Endothelial cell of umbilical vein (primary cell): Measurements from ENCODE around the gene KCNE2. TPM values are rescaled to one million over a fixed set of nuclear protein-coding genes. Genes with fewer than 3 reads are reported as not detected.

ENCODE experiments used
- BruUV-seq: library from RNA; stranded (reverse); fragments of 400-500 nt; replicated peaks from 2 replicates; lab custom pipeline; 2021; lab: Mats Ljungman, UMichigan
- CTCF ChIA-PET: fragments of 300-600, 350-600 bp; sonication (Branson Sonifier 250); formaldehyde crosslinking; loops from one replicate; lab custom pipeline; 2021; ENCODE audit warnings: antibody characterized with exemption, inconsistent platforms; lab: Charles Lee
- POLR2A ChIA-PET: fragments of 300-600, 350-600 bp; sonication (Branson Sonifier 250); formaldehyde crosslinking; loops from one replicate; lab custom pipeline; 2021; ENCODE audit warnings: antibody characterized with exemption, inconsistent platforms; lab: Charles Lee
- DNase-seq: peaks from one replicate; pipeline ENCODE4 v3.0.0-alpha.2; 2011; ENCODE audit warnings: low read depth, low spot score
- FAIRE-seq: peaks from 2 replicates; lab custom pipeline; 2011; peaks lifted over from hg19 to GRCh38; lab: Jason Lieb, UNC
- H2AFZ ChIP-seq: 2 replicates; pipeline ENCODE4 v1.6.0; 2012; ENCODE audit warnings: low read depth, low read length, control low read depth, inconsistent platforms
- H3K27ac ChIP-seq: 2 replicates; pipeline ENCODE4 v1.5.1; 2011; ENCODE audit warnings: low read depth, mild to moderate bottlenecking, control low read depth, low read length, moderate library complexity; ENCODE audit not compliant: insufficient read depth
- H3K27me3 ChIP-seq, 2 experiments: 2 replicates each; pipeline versions ENCODE4 v1.6.0 to v1.6.1; 2011; ENCODE audit warnings: low read length in 2 of 2, mixed read lengths in 1 of 2; ENCODE audit not compliant: control insufficient read depth in 2 of 2, insufficient read depth in 2 of 2
- H3K36me3 ChIP-seq, 2 experiments: 2 replicates in 1 of 2; 3 replicates in 1 of 2; pipeline ENCODE4 v1.5.1; 2011; ENCODE audit warnings: low read length in 2 of 2, mild to moderate bottlenecking in 1 of 2, moderate library complexity in 1 of 2; ENCODE audit not compliant: control insufficient read depth in 2 of 2, insufficient read depth in 2 of 2; ENCODE audit errors: extremely low read depth in 1 of 2
- H3K4me1 ChIP-seq: 3 replicates; pipeline ENCODE4 v1.5.1; 2011; ENCODE audit warnings: mild to moderate bottlenecking, low read length; ENCODE audit not compliant: control insufficient read depth, insufficient read depth; ENCODE audit errors: extremely low read depth
- H3K4me2 ChIP-seq: 2 replicates; pipeline ENCODE4 v1.6.1; 2011; ENCODE audit warnings: low read length, control low read depth, mixed read lengths; ENCODE audit not compliant: insufficient read depth
- H3K4me3 ChIP-seq, 3 experiments: fragments of 200-600 bp in 1 of 3; sonication (generic), shearing (Covaris generic) in 1 of 3; replicated peaks in 1 of 3; 2 replicates each; pipeline ENCODE4 v1.5.1; 2011 to 2016; ENCODE audit warnings: control low read depth in 3 of 3, low read length in 3 of 3, mild to moderate bottlenecking in 2 of 3, inconsistent platforms in 1 of 3, low read depth in 1 of 3, moderate library complexity in 1 of 3; ENCODE audit not compliant: insufficient read depth in 1 of 3
- H3K79me2 ChIP-seq: 2 replicates; pipeline ENCODE4 v1.6.0; 2012; ENCODE audit warnings: low read length, inconsistent platforms; ENCODE audit not compliant: control insufficient read depth, insufficient read depth
- H3K9ac ChIP-seq: replicated peaks from 2 replicates; pipeline ENCODE3; 2011; ENCODE audit warnings: low read length, control low read depth; ENCODE audit not compliant: insufficient read depth; ENCODE audit errors: extremely low read depth
- H3K9me1 ChIP-seq: replicated peaks from 3 replicates; pipeline ENCODE4 v1.6.0; 2011; ENCODE audit warnings: mild to moderate bottlenecking, low read length; ENCODE audit not compliant: control insufficient read depth, insufficient read depth; ENCODE audit errors: extremely low read depth
- H3K9me3 ChIP-seq: replicated peaks from 2 replicates; pipeline ENCODE4 v1.5.1; 2012; ENCODE audit warnings: low read length, inconsistent platforms; ENCODE audit not compliant: control insufficient read depth, insufficient read depth
- H4K20me1 ChIP-seq: replicated peaks from 2 replicates; pipeline ENCODE3; 2011; ENCODE audit warnings: mild to moderate bottlenecking, low read length; ENCODE audit not compliant: control insufficient read depth, insufficient read depth; ENCODE audit errors: extremely low read depth
- EZH2 ChIP-seq: IDR thresholded peaks from 2 replicates; pipeline ENCODE4 v1.6.1; 2012; ENCODE audit warnings: borderline replicate concordance, low read depth, mild to moderate bottlenecking, moderate library complexity, low read length, inconsistent platforms; ENCODE audit not compliant: severe bottlenecking
- FOS ChIP-seq: IDR thresholded peaks from 2 replicates; pipeline ENCODE4 v1.6.1; 2011; ENCODE audit warnings: mild to moderate bottlenecking, low read length, moderate library complexity, borderline replicate concordance; ENCODE audit not compliant: insufficient read depth
- MYC ChIP-seq: IDR thresholded peaks from one replicate; pipeline ENCODE4 v1.6.1; 2011; ENCODE audit warnings: mild to moderate bottlenecking, low read depth, low read length
- POLR2AphosphoS5 ChIP-seq: IDR thresholded peaks from 2 replicates; pipeline ENCODE4 v1.6.1; 2012; ENCODE audit warnings: low read depth, mild to moderate bottlenecking, control low read depth, low read length, moderate library complexity; ENCODE audit not compliant: insufficient read depth
- dilution Hi-C: fragments of 300-500 bp; cut with MboI; formaldehyde crosslinking; loops from one replicate; pipeline ENCODE4 v1.15.0; 2019; ENCODE audit warnings: low sequenced_read_pairs; ENCODE audit not compliant: extremely low pct_ligation_motif_present
- intact Hi-C: fragments of 100-400 bp; cut with micrococcal nuclease; formaldehyde crosslinking; loops from one replicate; pipeline ENCODE4 v1.10.0; 2022
- polyA plus RNA-seq, 4 experiments: library from polyadenylated mRNA; depleted of rRNA in 3 of 4; stranded (reverse) in 3 of 4; unstranded in 1 of 4; fragments of >200 nt; gene quantifications; 2 replicates each; pipeline versions ENCODE4 v1.2.1 to v1.2.3, GENCODE V29; 2011 to 2012; ENCODE audit warnings: missing spikeins in 1 of 4
- total RNA-seq: library from RNA; stranded (reverse); gene quantifications from 2 replicates; pipeline ENCODE4 v1.2.3, GENCODE V29; 2021
- TF ChIP-seq, protein P1 (sequence below), 2 donors: IDR thresholded peaks; 1 replicate in 1 of 2; 2 replicates in 1 of 2; pipeline ENCODE4 v1.5.1; 2011; ENCODE audit warnings: low read length in 2 of 2, mild to moderate bottlenecking in 2 of 2, moderate library complexity in 2 of 2, control low read depth in 1 of 2, inconsistent platforms in 1 of 2, low read depth in 1 of 2; ENCODE audit not compliant: insufficient read depth in 1 of 2; ENCODE audit errors: extremely low read depth in 1 of 2

KCNE2 gene
- total and polyA plus RNA-seq, 2 donors (not counting 3 experiments of a cell fraction or from before 2014, with no cell fraction given), result not detected

DNA sequence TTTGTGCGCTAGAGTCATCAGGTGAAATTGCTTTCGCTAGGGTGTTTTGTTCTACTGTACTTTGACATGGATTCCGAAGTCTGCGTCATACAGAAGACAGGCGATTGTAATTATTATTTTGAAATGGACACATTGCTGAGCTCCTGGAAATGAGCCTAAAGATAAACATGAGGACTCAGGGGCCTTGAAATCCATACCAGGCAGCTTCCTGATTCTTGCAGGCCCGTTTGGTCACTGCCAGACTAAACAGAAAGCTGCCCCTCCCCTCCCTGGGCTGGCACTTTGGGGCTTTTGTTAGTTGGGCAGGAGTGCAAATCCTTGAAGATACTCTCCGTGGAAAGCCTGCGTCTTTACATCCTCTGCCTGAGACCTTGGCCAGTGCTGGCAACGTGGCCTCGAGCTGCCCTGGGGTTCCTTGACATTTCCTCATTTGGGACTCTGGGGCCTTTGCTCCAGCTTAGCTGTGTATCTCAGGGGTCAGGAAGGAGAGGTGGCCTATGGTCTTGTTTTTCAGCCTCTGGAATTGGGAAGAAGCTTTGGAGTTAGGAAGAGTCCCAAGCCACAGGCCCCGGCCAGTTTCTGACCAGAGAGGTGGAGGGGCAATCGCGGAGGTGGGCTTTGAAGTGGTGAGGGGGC lies 26.9 kb upstream of the KCNE2 start:
- BruUV-seq, result no TSS peak
- dilution Hi-C loops, result no loop called here
- POLR2A ChIA-PET, result no interaction called here
- DNase-seq (peak; percentile 48), FAIRE-seq (peak; percentile 73)
- H2AFZ ChIP-seq, result peak overlapping the region; percentile 25
- H3K27ac ChIP-seq, result no peak overlapping the region
- H4K20me1 ChIP-seq, result no peaks in the 10 kb centered on the region
- H3K9me3 ChIP-seq, result no peaks in the 10 kb centered on the region
- no peaks in the 10 kb centered on the region for H3K36me3 ChIP-seq
- no peak overlapping the region for H3K4me3 ChIP-seq
- TF ChIP-seq, protein P1, sequence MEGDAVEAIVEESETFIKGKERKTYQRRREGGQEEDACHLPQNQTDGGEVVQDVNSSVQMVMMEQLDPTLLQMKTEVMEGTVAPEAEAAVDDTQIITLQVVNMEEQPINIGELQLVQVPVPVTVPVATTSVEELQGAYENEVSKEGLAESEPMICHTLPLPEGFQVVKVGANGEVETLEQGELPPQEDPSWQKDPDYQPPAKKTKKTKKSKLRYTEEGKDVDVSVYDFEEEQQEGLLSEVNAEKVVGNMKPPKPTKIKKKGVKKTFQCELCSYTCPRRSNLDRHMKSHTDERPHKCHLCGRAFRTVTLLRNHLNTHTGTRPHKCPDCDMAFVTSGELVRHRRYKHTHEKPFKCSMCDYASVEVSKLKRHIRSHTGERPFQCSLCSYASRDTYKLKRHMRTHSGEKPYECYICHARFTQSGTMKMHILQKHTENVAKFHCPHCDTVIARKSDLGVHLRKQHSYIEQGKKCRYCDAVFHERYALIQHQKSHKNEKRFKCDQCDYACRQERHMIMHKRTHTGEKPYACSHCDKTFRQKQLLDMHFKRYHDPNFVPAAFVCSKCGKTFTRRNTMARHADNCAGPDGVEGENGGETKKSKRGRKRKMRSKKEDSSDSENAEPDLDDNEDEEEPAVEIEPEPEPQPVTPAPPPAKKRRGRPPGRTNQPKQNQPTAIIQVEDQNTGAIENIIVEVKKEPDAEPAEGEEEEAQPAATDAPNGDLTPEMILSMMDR (IDR thresholded peaks at IDR 0.05; ENCODE audit: extremely low read depth in 1 of 2, insufficient read depth in 1 of 2, low read depth in 1 of 2, low read length in 2 of 2), result no peak
- no peak for TF ChIP-seq MYC
- no peak for TF ChIP-seq EZH2
- TF ChIP-seq FOS, result no peak
- TF ChIP-seq POLR2AphosphoS5, result no peak
- peak overlapping the region; percentile 33 for H3K4me2 ChIP-seq
- no peaks in the 10 kb centered on the region for H3K9me1 ChIP-seq
- CTCF ChIA-PET, result interaction anchor here (1.0 to 5.0 kb wide), 3 partner anchors 11 to 413 kb away, joined by 3 to 64 read pairs (median 22); no protein-coding TSS in a partner anchor
- peaks cover 0 to 2% of the 10 kb centered on the region in 2 experiments for H3K27me3 ChIP-seq
- no peak overlapping the region for H3K9ac ChIP-seq
- intact Hi-C loops, result no loop called here
- H3K79me2 ChIP-seq, result no peaks in the 10 kb centered on the region
- peaks cover 10% of the 10 kb centered on the region for H3K4me1 ChIP-seq
